GM12801 (cell line): ENCODE data around the gene CCDC87.

Experiments used
- TF ChIP-seq, protein P1 (sequence below): IDR thresholded peaks from one replicate; pipeline ENCODE4 v1.5.1; 2011; ENCODE audit warnings: control low read depth; ENCODE audit not compliant: insufficient read length; ENCODE audit errors: extremely low read depth

Gene CCDC87

GRCh38 chr11:66550887-66551286 is 42.0 kb downstream of the CCDC87 start:
- TF ChIP-seq, protein P1, sequence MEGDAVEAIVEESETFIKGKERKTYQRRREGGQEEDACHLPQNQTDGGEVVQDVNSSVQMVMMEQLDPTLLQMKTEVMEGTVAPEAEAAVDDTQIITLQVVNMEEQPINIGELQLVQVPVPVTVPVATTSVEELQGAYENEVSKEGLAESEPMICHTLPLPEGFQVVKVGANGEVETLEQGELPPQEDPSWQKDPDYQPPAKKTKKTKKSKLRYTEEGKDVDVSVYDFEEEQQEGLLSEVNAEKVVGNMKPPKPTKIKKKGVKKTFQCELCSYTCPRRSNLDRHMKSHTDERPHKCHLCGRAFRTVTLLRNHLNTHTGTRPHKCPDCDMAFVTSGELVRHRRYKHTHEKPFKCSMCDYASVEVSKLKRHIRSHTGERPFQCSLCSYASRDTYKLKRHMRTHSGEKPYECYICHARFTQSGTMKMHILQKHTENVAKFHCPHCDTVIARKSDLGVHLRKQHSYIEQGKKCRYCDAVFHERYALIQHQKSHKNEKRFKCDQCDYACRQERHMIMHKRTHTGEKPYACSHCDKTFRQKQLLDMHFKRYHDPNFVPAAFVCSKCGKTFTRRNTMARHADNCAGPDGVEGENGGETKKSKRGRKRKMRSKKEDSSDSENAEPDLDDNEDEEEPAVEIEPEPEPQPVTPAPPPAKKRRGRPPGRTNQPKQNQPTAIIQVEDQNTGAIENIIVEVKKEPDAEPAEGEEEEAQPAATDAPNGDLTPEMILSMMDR, result no peak

DNA sequence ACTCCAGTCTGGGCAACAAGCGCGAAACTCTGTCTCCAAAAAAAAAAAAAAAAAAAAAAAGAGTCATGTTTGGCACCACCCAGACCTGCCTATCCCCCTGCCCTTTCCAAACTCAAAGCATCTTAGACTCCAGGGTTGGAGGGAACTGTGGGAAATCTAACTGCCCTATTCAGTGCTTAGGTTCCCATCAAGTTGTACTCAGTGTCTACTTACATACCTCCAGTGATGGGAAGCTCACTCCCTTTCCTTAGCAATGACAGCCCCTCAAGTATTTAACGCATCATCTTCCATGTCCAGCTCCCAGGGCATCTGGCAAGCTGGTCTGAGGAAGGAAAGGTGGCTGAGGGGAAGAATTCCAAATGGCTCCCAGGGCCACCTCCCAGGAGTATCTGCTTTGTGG is 43.2 kb downstream of the CCDC87 start:
- TF ChIP-seq, protein P1, result no peak

GRCh38 chr11:66548774-66549630 is 43.9 kb downstream of the CCDC87 start:
- TF ChIP-seq, protein P1, result no peak

- TF ChIP-seq, protein P1, result no peak
Measured at GRCh38 chr11:66548041-66548440, 44.8 kb downstream of the CCDC87 start.

GRCh38 chr11:66547662-66548009 is 45.2 kb downstream of the CCDC87 start:
- TF ChIP-seq, protein P1, result no peak

DNA sequence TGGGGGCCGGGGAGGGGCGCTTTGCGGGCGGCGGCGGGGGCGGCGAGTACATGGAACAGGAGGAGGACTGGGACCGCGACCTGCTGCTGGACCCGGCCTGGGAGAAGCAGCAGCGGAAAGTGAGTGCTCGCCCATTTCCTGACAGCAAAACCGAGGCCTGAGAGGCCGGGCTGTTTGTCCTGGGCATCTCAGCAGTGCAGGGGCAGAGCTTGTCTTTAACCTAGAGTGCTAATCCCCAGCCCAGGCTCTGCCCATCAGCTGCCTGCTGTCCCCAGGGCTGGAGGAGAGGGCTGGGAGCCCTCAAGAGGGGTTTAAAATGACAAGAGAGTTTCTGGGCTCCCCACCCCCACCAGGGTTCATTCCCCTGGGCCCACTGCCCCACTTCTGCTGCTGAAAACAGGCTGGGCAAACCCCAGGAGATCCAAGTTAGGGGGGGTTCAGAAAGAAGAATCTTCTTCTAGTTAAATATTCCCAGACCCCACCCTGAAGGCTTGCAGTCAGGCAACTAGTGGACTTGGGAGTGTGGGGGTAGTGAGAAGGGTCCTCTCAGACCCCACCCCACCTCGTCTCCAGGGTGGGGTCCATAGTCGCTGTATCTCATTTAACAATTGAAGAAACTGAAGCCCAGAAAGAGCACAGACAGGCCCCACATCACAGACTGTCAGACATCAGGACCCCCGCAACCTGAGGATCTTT is 45.7 kb downstream of the CCDC87 start:
- TF ChIP-seq, protein P1, result no peak

- TF ChIP-seq, protein P1, result no peak
Measured at GRCh38 chr11:66546368-66546965, 46.4 kb downstream of the CCDC87 start, which contains the start of gene ACTN3. ACTN3 (plus strand) TSS chr11:66546903; CDS start chr11:66546938, 35 bp downstream.
